GM12878 (cell line): ENCODE measurements around the gene DENND10. TPM values are rescaled to one million over a fixed set of nuclear protein-coding genes. Genes with fewer than 3 reads are reported as not detected.

ENCODE experiments used
- CBFB ChIP-seq: IDR thresholded peaks from 2 replicates; pipeline ENCODE4 v1.6.1; 2016; ENCODE audit warnings: antibody characterized with exemption, low read depth
- CTCF ChIP-seq, 3 experiments: IDR thresholded peaks in 2 of 3; conservative IDR thresholded peaks in 1 of 3; 2 replicates each; pipeline ENCODE4 v1.5.1; 2011; ENCODE audit warnings: low read depth in 3 of 3, low read length in 3 of 3, mild to moderate bottlenecking in 3 of 3, control low read depth in 2 of 3, moderate library complexity in 2 of 3, inconsistent platforms in 1 of 3, mixed read lengths in 1 of 3; ENCODE audit not compliant: control insufficient read depth in 2 of 3, insufficient read depth in 1 of 3; ENCODE audit errors: extremely low read depth in 1 of 3
- EED ChIP-seq: sonication (generic); IDR thresholded peaks from 2 replicates; pipeline ENCODE4 v1.6.1; 2016; ENCODE audit warnings: antibody characterized with exemption, low read depth
- IKZF1 ChIP-seq: fragments of 450-650 bp; conservative IDR thresholded peaks from 2 replicates; pipeline ENCODE4 v1.6.1; 2017; ENCODE audit warnings: antibody characterized with exemption, mild to moderate bottlenecking
- KLF5 ChIP-seq: fragments of 450-650 bp; IDR thresholded peaks from 2 replicates; pipeline ENCODE4 v1.6.1; 2014; ENCODE audit warnings: mild to moderate bottlenecking; ENCODE audit not compliant: partially characterized antibody
- NFIC ChIP-seq: IDR thresholded peaks from 2 replicates; pipeline ENCODE4 v1.6.1; 2012; ENCODE audit warnings: low read depth, mild to moderate bottlenecking, inconsistent platforms, low read length, moderate library complexity
- NR2C2 ChIP-seq: IDR thresholded peaks from 2 replicates; pipeline ENCODE4 v1.6.1; 2011; ENCODE audit warnings: borderline replicate concordance, low read depth; ENCODE audit not compliant: control insufficient read depth, insufficient read length
- PAX5 ChIP-seq: IDR thresholded peaks from 2 replicates; pipeline ENCODE4 v1.6.1; 2011; ENCODE audit warnings: low read depth, low read length, borderline replicate concordance
- PML ChIP-seq: IDR thresholded peaks from 2 replicates; pipeline ENCODE4 v1.6.1; 2012; ENCODE audit warnings: low read length, inconsistent platforms
- POLR2AphosphoS2 ChIP-seq: IDR thresholded peaks from 2 replicates; pipeline ENCODE4 v1.6.1; 2011; ENCODE audit warnings: low read depth, mild to moderate bottlenecking, low read length, improper control_type of control experiment, moderate library complexity
- POLR2AphosphoS5 ChIP-seq: IDR thresholded peaks from 2 replicates; pipeline ENCODE4 v1.6.1; 2011; ENCODE audit warnings: mild to moderate bottlenecking, low read length, inconsistent platforms
- POU2F2 ChIP-seq: IDR thresholded peaks from 3 replicates; pipeline ENCODE4 v1.6.1; 2011; ENCODE audit warnings: low read depth, mild to moderate bottlenecking, low read length, borderline replicate concordance
- RAD51 ChIP-seq: fragments of 450-650 bp; IDR thresholded peaks from 2 replicates; pipeline ENCODE4 v1.6.1; 2016; ENCODE audit warnings: moderate library complexity, mild to moderate bottlenecking, inconsistent platforms
- SMAD5 ChIP-seq: IDR thresholded peaks from 2 replicates; pipeline ENCODE4 v1.6.1; 2016; ENCODE audit warnings: antibody characterized with exemption, low read depth
- SRF ChIP-seq, 2 experiments: IDR thresholded peaks; 2 replicates each; pipeline ENCODE4 v1.6.1; 2011; ENCODE audit warnings: low read depth in 2 of 2, low read length in 2 of 2, mild to moderate bottlenecking in 1 of 2, moderate library complexity in 1 of 2
- STAT3 ChIP-seq: IDR thresholded peaks from 2 replicates; pipeline ENCODE4 v1.6.1; 2011; ENCODE audit warnings: low read depth, low read length, improper control_type of control experiment
- TAF1 ChIP-seq: IDR thresholded peaks from 2 replicates; pipeline ENCODE4 v1.6.1; 2011; ENCODE audit warnings: mild to moderate bottlenecking, low read depth, low read length, borderline replicate concordance
- TCF3 ChIP-seq: IDR thresholded peaks from 2 replicates; pipeline ENCODE4 v1.6.1; 2012; ENCODE audit warnings: low read depth, mild to moderate bottlenecking, low read length, borderline replicate concordance; ENCODE audit not compliant: insufficient read depth
- TCF7 ChIP-seq: IDR thresholded peaks from 2 replicates; pipeline ENCODE4 v1.6.1; 2014; ENCODE audit warnings: antibody characterized with exemption, borderline replicate concordance
- WRNIP1 ChIP-seq: IDR thresholded peaks from 2 replicates; pipeline ENCODE4 v1.6.1; 2011; ENCODE audit warnings: low read depth, low read length, improper control_type of control experiment, borderline replicate concordance
- ZBED1 ChIP-seq: IDR thresholded peaks from 2 replicates; pipeline ENCODE4 v1.6.1; 2016; ENCODE audit warnings: borderline replicate concordance
- polyA plus RNA-seq, 11 experiments: library from polyadenylated mRNA; depleted of rRNA in 4 of 11; unstranded in 6 of 11; stranded (reverse) in 5 of 11; fragments of >200 nt; fragmentation: Nextera tagmentation in 4 of 11; fragmentation: Illumina TruSeq in 1 of 11; extraction: Ambion mirVana in 4 of 11; extraction: Trizol in 1 of 11; gene quantifications; 1 replicate in 1 of 11; 2 replicates in 10 of 11; pipeline versions ENCODE4 v1.2.1 to v1.2.3, GENCODE V29; 2011 to 2016; ENCODE audit warnings: inconsistent platforms in 2 of 11, missing spikeins in 2 of 11, low read depth in 1 of 11
- total RNA-seq, 4 experiments: library from RNA; depleted of rRNA in 3 of 4; stranded (reverse); fragments of >200 nt in 3 of 4; fragmentation: Illumina TruSeq in 1 of 4; extraction: Trizol in 1 of 4; gene quantifications; 2 replicates each; pipeline versions ENCODE4 v1.2.1 to v1.2.3, GENCODE V29; 2013 to 2021
- TF ChIP-seq, protein P1 (sequence below): IDR thresholded peaks from 2 replicates; pipeline ENCODE4 v1.6.1; 2011; ENCODE audit warnings: borderline replicate concordance, low read depth, mild to moderate bottlenecking, moderate library complexity, low read length; ENCODE audit not compliant: insufficient read depth, poor library complexity, severe bottlenecking
- TF ChIP-seq, protein P2 (sequence below): fragments of 450-650 bp; IDR thresholded peaks from 2 replicates; pipeline ENCODE4 v1.6.1; 2017; ENCODE audit warnings: low read depth, mild to moderate bottlenecking, moderate library complexity
- TF ChIP-seq, protein P3 (sequence below): IDR thresholded peaks from 2 replicates; pipeline ENCODE4 v1.6.1; 2011; ENCODE audit warnings: low read depth, low read length, improper control_type of control experiment, borderline replicate concordance

Gene DENND10
- total and polyA plus RNA-seq, 10 of the 15 experiments (the other 5 are each of a cell fraction or from before 2014, with no cell fraction given) = 21.5 to 39.8 (median 26.2) TPM

DNA sequence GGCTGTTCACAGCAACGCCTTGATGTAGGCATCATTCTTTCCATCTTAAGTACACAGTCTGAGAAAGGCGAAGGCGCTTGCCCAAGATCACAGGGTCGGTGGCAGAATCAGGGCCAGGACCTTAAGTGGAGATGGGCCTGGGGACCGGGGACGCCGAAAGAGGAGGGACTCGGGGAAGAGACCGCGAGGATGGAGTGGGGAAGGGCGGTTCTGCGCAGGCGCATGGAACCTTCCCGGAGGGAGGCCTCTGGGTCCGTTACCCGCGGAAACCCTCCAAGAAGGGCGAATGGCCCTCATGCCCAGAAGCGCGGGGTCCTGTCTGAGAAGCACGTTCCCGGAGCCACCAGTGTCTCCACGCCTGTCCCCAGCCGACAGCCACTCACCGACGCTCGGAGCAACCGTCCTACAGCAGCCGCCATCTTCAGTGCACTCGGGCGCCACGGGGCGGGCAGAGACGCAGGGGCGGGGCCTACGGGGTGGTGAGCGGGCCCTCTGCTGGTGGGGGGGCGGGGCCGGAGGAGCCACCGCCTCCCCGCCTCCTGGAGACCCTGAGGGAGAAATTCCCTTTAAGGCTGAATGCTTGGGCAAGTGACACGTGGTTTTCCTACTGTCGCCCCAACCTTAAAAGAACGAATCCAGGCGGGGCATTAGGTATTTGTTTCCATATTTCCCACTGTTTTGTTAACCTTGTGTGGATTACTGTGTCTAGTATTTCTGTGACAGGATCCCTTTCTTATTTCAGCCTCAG is 74.6 kb downstream of the DENND10 start, which contains the start of gene PRDX3 (continued):
- TF ChIP-seq, protein P1, sequence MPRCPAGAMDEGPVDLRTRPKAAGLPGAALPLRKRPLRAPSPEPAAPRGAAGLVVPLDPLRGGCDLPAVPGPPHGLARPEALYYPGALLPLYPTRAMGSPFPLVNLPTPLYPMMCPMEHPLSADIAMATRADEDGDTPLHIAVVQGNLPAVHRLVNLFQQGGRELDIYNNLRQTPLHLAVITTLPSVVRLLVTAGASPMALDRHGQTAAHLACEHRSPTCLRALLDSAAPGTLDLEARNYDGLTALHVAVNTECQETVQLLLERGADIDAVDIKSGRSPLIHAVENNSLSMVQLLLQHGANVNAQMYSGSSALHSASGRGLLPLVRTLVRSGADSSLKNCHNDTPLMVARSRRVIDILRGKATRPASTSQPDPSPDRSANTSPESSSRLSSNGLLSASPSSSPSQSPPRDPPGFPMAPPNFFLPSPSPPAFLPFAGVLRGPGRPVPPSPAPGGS = peak; percentile 36
- TF ChIP-seq SMAD5 (peak; percentile 92), TCF3 (no peak), NR2C2 (no peak), CBFB (peak; percentile 49), NFIC (no peak), POU2F2 (peak; percentile 76; the same call in 2 of the 3 replicates), TAF1 (peak; percentile 97), PAX5 (no peak; the same call in 1 of the 2 replicates), ZBED1 (no peak; the same call in 1 of the 2 replicates), KLF5 (no peak), EED (peak; percentile 13; the same call in 1 of the 2 replicates), PML (peak; percentile 86; the same call in 1 of the 2 replicates), POLR2AphosphoS5 (peak; percentile 94), IKZF1 (peak; percentile 29; the same call in 1 of the 2 replicates), POLR2AphosphoS2 (peak; percentile 95), TCF7 (no peak), WRNIP1 (no peak), SRF (IDR thresholded peaks at IDR 0.05; ENCODE audit: low read depth in 2 of 2, low read length in 2 of 2) (0 out of 4 replicates have a peak, but pooled peaks of 1 of the 2 experiments have one; percentile 49), STAT3 (no peak), RAD51 (peak; percentile 66), CTCF (IDR thresholded peaks at IDR 0.05 in 2 of 3, conservative IDR thresholded peaks at IDR 0.05 in 1 of 3; ENCODE audit: control insufficient read depth in 2 of 3, extremely low read depth in 1 of 3, insufficient read depth in 1 of 3, low read depth in 3 of 3, low read length in 3 of 3) (peak in 1 of 3 experiments; percentile 6; a peak in 2 of 6 replicates)
- TF ChIP-seq, protein P2, sequence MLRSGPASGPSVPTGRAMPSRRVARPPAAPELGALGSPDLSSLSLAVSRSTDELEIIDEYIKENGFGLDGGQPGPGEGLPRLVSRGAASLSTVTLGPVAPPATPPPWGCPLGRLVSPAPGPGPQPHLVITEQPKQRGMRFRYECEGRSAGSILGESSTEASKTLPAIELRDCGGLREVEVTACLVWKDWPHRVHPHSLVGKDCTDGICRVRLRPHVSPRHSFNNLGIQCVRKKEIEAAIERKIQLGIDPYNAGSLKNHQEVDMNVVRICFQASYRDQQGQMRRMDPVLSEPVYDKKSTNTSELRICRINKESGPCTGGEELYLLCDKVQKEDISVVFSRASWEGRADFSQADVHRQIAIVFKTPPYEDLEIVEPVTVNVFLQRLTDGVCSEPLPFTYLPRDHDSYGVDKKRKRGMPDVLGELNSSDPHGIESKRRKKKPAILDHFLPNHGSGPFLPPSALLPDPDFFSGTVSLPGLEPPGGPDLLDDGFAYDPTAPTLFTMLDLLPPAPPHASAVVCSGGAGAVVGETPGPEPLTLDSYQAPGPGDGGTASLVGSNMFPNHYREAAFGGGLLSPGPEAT = 0 out of 2 replicates have a peak, but pooled peaks have one; percentile 10
- TF ChIP-seq, protein P3, sequence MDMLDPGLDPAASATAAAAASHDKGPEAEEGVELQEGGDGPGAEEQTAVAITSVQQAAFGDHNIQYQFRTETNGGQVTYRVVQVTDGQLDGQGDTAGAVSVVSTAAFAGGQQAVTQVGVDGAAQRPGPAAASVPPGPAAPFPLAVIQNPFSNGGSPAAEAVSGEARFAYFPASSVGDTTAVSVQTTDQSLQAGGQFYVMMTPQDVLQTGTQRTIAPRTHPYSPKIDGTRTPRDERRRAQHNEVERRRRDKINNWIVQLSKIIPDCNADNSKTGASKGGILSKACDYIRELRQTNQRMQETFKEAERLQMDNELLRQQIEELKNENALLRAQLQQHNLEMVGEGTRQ = no peak; the same call in 1 of the 2 replicates
